GM12891 (cell line): ENCODE results near the gene ABHD6.

Experiments
- POLR2A ChIP-seq: IDR thresholded peaks from 2 replicates; pipeline ENCODE4 v1.6.1; 2011; ENCODE audit warnings: low read depth, low read length, control low read depth
- POLR2AphosphoS5 ChIP-seq: IDR thresholded peaks from 2 replicates; pipeline ENCODE4 v1.6.1; 2011; ENCODE audit warnings: low read depth, low read length, control low read depth
- POU2F2 ChIP-seq: IDR thresholded peaks from 2 replicates; pipeline ENCODE4 v1.6.1; 2011; ENCODE audit warnings: low read depth, mild to moderate bottlenecking, control low read depth, low read length, moderate library complexity
- SPI1 ChIP-seq: IDR thresholded peaks from 2 replicates; pipeline ENCODE4 v1.6.1; 2011; ENCODE audit warnings: low read depth, low read length, control low read depth
- TAF1 ChIP-seq: IDR thresholded peaks from 2 replicates; pipeline ENCODE4 v1.6.1; 2011; ENCODE audit warnings: low read depth, low read length, control low read depth

DNA sequence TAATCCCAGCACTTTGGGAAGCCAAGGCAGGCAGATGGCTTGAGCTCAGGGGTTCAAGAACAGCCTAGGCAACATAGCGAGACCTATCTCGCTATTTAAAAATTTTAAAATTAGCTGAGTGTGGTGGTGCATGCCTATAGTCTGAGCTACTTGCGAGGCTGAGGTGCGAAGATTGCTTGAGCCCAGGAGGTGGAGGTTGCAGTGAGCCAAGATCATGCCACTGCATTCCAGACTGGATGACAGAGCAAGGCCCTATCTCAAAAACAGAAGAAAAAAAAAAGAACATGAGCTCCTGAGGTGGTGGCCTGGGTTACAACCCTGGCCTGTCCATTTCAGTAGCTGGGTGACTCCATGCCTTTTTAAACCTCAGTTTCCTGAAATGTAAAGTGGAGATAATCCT is 34.1 kb upstream of the ABHD6 start:
- TF ChIP-seq POLR2AphosphoS5, result no peak
- TF ChIP-seq TAF1, result no peak
- no peak for TF ChIP-seq POLR2A
- no peak for TF ChIP-seq SPI1
- TF ChIP-seq POU2F2, result no peak
